ENCODE data around the gene SCAP. TPM values are rescaled to one million over a fixed set of nuclear protein-coding genes. Genes with fewer than 3 reads are reported as not detected.
A peak's percentile ranks its signal among the peaks of the same experiment; 100 is the strongest.

Gene SCAP
- total RNA-seq: 10 to 100 TPM; 58.3 to 60.3 TPM
- 46.2 TPM for polyA plus RNA-seq (2013, experiment 1 of 2)
- polyA plus RNA-seq (2013, experiment 2 of 2): 55.2 TPM
- total RNA-seq: 53.1 to 167 (median 98.9) reads per million in 172 experiments

DNA sequence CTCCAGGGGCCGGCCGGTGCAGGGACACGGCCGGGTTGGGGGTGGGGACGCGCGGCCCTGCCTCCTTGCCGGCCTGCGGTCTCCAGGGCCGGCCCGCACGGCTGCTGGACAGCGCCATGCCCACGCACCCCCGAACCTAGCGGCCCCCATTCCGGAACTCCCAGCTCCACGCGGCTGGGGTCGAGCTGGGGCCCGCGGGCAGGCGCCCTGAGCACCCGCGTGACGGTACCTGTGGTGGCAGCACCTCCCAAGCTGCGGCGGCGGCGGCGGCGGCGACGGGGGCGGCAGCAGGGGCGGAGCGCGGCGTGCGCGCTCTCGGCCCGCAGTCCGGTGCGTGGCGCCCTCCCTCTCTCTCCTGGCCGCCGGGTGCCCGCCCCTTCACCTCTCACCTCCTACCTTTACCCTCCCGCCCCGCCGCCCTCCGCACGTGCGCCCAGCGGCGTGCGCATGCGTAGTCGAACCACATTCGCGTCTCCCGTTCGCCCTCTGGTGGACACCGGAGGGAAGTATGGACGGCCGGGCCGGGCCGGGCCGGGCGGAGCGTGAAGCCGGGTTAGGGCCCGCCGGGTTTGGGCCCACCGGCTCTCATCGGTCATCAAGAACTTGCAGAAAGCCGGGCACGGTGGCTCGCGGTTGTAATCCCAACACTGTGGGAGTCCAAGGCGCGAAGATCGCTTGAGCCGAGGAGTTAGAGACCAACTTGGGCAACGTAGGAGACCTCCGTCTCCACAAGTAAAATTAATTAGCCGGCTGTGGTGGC is at the start of gene SCAP:
TSS of gene SCAP (minus strand) at position 372 of the 760 bp plus-strand sequence. CDS start 32,948 bp downstream, outside the sequence.
- ChIA-PET CTCF (interaction anchor here (0.7 to 5.2 kb wide), 13 partner anchors 9 to 469 kb away, joined by 3 to 51 read pairs (median 4); partner anchors contain the start of genes ELP6 and PTPN23), POLR2A (interaction anchor here (0.6 to 2.6 kb wide), 7 partner anchors 13 to 496 kb away, joined by 3 to 16 read pairs (median 4); partner anchors contain the start of genes NBEAL2, PTPN23, SETD2 and SMARCC1)
- Mint-ChIP-seq H3K4me1 (ENCODE audit: low read depth) (peaks cover 44% of the 10 kb centered on the region), H3K27me3 (no peaks in the 10 kb centered on the region), H3K4me3 (peak within 1 kb of the TSS; percentile 99), H3K9me3 (no peaks in the 10 kb centered on the region), H3K27ac (peak within 1 kb of the TSS; percentile 89), H3K36me3 (ENCODE audit: low read depth) (peaks cover 11% of the 10 kb centered on the region)
- peak; percentile 92 for ATAC-seq (ENCODE audit: poor library complexity)
- H3K4me3 ChIP-seq (ENCODE audit: low read length): peak within 1 kb of the TSS; percentile 68
- H3K27me3 ChIP-seq (ENCODE audit: control insufficient read depth in 1 of 2, insufficient read depth in 2 of 2, low read length in 2 of 2): no peaks in the 10 kb centered on the region
- H3K36me3 ChIP-seq (ENCODE audit: insufficient read depth, low read length): peaks cover 3% of the 10 kb centered on the region
- TF ChIP-seq, protein P1, sequence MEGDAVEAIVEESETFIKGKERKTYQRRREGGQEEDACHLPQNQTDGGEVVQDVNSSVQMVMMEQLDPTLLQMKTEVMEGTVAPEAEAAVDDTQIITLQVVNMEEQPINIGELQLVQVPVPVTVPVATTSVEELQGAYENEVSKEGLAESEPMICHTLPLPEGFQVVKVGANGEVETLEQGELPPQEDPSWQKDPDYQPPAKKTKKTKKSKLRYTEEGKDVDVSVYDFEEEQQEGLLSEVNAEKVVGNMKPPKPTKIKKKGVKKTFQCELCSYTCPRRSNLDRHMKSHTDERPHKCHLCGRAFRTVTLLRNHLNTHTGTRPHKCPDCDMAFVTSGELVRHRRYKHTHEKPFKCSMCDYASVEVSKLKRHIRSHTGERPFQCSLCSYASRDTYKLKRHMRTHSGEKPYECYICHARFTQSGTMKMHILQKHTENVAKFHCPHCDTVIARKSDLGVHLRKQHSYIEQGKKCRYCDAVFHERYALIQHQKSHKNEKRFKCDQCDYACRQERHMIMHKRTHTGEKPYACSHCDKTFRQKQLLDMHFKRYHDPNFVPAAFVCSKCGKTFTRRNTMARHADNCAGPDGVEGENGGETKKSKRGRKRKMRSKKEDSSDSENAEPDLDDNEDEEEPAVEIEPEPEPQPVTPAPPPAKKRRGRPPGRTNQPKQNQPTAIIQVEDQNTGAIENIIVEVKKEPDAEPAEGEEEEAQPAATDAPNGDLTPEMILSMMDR (IDR thresholded peaks at IDR 0.05): peak; percentile 90
- no peaks in the 10 kb centered on the region for H3K9me3 ChIP-seq (ENCODE audit: control insufficient read depth in 1 of 2, insufficient read depth in 1 of 2, low read length in 2 of 2)
- peaks cover 28% of the 10 kb centered on the region for H3K4me1 ChIP-seq (ENCODE audit: insufficient read depth, low read length)
- peak; percentile 93 to 98 (median 96) for DNase-seq
- H3K27ac ChIP-seq (ENCODE audit: low read depth in 1 of 2, low read length in 2 of 2): peak within 1 kb of the TSS; percentile 73 to 74
- intact Hi-C loops (cut with DNase I, micrococcal nuclease): loop anchor here (1.0 to 5.0 kb wide), 8 partner anchors 33 to 1617 kb away; partner anchors contain the start of genes ELP6 (in 2 of the 2), CCDC12 (in 1 of the 2), NBEAL2 (in 1 of the 2) and PTPN23 (in 1 of the 2)

GRCh38 chr3:47523310-47524073 is 47.8 kb upstream of the SCAP start:
- Histone ChIP-seq H3K4me1 (ENCODE audit: insufficient read depth, low read length) (peaks cover 7% of the 10 kb centered on the region), H3K4me3 (ENCODE audit: low read length) (no peak overlapping the region), H3K36me3 (ENCODE audit: insufficient read depth, low read length) (no peaks in the 10 kb centered on the region), H3K27ac (ENCODE audit: low read depth in 1 of 2, low read length in 2 of 2) (no peak overlapping the region), H3K9me3 (ENCODE audit: control insufficient read depth in 1 of 2, insufficient read depth in 1 of 2, low read length in 2 of 2) (peaks cover 0 to 12% of the 10 kb centered on the region in 2 experiments), H3K27me3 (ENCODE audit: control insufficient read depth in 1 of 2, insufficient read depth in 2 of 2, low read length in 2 of 2) (no peaks in the 10 kb centered on the region)
- Mint-ChIP-seq H3K27ac (no peak overlapping the region), H3K4me3 (no peak overlapping the region), H3K9me3 (peaks cover 4% of the 10 kb centered on the region), H3K4me1 (ENCODE audit: low read depth) (no peaks in the 10 kb centered on the region), H3K27me3 (no peaks in the 10 kb centered on the region), H3K36me3 (ENCODE audit: low read depth) (no peaks in the 10 kb centered on the region)
- ChIA-PET CTCF (no interaction called here), POLR2A (no interaction called here)
- no peak for DNase-seq
- TF ChIP-seq, protein P1 (IDR thresholded peaks at IDR 0.05): no peak
- ATAC-seq (ENCODE audit: poor library complexity): no peak
- intact Hi-C loops (cut with DNase I, micrococcal nuclease): loop anchor here in 1 of 2 experiments (5.0 kb wide), 1 partner anchor 279 kb away; the partner anchor contains the start of gene DHX30

Data from CD4-positive, alpha-beta T cell (primary cell).